ENCODE results near the gene CDK6.

Gene CDK6

DNA sequence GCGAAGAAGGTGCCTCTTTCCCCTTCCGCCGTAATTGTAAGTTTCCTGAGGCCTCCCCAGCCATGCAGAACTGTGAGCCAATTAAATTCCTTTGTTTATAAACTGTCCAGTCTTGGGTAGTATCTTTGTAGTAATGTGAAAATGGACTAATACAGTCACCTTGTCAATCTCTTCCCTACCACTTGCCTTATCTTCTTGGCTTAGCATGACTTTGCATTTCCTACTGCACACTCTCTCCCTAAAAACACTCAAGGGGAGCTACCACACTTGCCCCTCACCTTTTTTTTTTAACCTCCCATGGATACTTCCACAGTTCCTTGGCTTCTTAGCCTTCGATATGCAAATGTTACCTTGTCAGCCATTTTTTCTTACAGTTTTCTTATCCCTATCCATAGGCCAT is 7.4 kb upstream of the CDK6 start:
- DNase-seq: no peak

DNA sequence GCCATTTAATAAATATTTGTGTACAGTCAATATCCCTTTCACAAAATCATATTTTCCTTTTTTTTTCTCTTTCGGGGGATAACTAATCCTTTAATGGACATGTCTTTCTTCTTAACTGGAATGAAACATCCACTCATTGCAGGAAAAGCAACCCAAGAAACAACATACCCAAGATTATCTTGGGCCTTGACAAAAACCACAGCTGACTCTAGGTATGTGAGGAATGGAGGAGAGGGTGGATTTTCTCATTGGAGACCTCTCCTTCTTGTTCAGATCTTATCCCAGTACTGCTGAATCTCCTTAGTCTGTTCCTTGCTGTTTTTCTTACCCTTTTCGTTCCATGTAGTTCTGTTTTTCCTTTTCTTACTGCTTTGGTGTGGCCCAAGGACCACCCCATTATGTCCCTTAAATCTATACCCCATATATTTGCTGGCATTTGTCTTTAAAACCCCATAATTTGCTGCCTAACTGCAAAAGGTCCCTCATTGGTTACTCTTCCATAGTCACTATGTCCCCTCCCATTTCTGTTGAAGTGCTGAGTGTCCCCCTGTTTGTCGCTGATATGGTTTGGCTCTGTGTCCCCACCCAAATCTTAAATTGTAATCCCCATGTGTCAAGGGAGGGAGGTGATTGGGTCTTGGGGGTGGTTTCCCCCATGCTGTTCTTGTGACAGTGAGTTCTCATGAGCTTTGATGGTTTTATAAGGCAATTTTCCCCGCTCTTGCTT is 6.8 kb upstream of the CDK6 start:
- DNase-seq: peak; percentile 85

- DNase-seq: no peak
Observed at GRCh38 chr7:92841192-92841591, 4.8 kb upstream of the CDK6 start.

- DNase-seq: no peak
Observed at GRCh38 chr7:92840316-92840715, 3.9 kb upstream of the CDK6 start.

- no peak for DNase-seq
Observed at GRCh38 chr7:92839901-92840300, 3.5 kb upstream of the CDK6 start.

DNA sequence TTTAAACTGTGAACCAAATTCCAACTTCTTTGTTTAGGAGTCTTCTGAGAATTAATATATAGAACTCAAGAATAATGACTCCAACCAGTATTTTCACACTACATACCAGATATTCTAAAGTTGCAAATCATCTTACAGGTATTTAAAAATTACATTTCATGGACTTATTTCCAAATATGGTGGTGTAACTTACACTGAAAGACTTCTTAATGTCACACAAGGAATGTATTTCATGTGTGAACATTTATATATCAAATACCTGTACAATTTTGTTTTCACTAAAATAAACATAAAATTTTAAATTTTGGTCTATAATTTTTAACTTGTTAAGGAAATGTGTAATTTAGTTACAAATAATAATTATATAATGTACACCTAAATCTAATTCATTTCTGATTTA is 2.6 kb upstream of the CDK6 start:
- no peak for DNase-seq

GRCh38 chr7:92837000-92837749 is 802 bp upstream of the CDK6 start:
- peak; percentile 32 for DNase-seq

DNA sequence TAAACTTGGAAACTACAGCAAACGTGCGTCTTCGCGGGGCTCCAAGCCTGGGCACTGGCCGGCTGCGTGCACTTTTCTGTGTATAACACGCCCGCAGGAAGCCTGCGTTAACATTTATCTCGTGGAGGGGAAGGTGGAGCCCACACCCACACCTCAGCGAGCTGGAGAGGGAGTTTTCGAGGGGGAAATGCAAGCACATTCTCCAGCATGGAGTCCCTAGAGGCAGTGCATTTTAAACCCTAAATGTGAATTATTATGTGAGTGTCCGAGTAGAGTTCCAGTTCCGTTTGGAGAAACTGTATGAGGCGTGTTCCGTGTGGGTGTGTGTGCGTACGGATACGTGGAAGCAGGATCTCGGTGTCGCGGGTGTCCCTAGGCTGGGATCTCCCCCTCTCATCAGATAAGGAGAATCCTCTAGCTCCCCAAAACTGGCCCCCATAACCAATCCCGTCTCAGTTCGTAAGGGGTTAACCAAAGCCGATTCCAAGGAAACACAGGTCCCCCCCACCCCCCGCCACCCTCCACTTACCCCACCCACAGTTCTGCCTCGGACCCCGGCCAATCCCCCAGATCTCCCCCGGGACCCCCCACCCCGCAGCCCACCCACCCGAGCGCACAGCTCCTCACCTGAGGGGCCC is 403 bp downstream of the CDK6 start:
- DNase-seq: peak; percentile 40

- peak; percentile 75 for DNase-seq
Observed at GRCh38 chr7:92835261-92835850, 1.0 kb downstream of the CDK6 start.

DNA sequence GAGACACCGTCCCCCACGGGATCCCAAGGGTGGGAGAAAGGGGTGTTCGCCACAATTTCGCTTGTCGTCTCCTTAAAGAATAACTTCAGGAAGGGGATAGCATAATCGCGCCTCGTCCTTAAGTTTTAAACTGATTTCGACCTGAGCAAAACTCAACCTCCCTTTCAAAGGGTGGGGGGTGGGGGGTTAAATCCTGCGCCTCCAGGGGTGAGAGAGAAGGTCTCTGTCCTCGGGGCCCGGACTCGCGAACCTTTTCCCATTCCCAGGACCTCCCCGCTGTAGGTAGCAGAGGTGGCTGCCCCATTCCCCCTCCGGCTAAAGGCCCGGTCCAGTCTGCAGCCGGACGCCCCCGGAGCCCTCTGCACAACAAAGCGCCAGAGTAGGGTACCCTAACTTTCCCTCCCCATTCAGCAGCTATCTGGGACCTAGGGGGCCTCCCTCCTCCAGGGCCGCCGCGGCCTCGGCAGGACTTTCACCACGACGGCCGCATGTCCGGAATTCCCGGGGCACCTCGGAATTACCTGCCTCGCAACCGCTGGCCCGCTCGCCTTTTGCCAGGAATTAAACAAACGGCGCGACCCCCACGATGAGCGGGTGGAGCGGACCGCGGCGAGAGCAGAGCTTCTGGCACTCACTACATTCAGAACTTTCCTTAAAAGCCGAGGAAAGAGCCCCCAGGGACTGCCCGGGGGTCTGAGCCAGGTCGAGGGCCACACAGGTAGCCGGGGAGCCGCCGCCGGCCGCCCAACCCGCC is 1.7 kb downstream of the CDK6 start:
- no peak for DNase-seq

DNA sequence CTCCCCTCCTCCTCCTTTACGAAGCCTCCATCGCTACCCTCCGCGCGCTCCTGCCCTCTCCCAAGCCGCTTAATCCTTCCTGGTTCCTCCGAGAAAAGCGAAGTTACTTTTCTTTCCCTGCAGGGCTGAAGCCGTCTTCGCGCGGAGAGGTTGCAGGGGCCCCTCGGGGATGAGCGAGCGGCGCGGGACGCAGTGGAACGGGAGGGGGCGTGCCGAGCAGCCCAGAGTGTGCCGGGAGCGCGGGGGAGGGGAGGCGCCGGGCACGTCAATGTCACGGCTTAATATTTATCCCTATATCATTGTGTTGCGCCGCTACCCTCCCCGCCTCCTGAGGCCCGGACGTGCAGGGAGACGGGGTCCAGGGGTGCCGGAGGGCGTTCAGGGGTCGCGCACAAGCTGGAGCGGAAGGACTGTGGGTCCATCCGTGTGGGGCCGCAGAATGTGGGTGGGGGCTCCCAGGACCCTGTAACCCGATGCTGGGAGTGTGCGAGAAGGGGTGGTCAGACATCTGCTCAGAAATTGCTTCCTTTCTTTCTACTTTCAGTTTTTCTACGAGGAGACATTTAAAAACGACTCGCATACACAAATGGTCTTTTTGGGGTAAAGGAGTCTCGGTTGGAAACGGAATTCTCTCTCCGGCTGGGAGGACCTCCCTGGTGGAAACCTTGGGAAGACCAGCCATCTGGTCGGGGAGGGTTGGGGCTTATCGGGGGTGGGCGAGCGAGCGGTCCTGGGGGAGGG is 2.4 kb downstream of the CDK6 start:
- DNase-seq: peak; percentile 77

DNA sequence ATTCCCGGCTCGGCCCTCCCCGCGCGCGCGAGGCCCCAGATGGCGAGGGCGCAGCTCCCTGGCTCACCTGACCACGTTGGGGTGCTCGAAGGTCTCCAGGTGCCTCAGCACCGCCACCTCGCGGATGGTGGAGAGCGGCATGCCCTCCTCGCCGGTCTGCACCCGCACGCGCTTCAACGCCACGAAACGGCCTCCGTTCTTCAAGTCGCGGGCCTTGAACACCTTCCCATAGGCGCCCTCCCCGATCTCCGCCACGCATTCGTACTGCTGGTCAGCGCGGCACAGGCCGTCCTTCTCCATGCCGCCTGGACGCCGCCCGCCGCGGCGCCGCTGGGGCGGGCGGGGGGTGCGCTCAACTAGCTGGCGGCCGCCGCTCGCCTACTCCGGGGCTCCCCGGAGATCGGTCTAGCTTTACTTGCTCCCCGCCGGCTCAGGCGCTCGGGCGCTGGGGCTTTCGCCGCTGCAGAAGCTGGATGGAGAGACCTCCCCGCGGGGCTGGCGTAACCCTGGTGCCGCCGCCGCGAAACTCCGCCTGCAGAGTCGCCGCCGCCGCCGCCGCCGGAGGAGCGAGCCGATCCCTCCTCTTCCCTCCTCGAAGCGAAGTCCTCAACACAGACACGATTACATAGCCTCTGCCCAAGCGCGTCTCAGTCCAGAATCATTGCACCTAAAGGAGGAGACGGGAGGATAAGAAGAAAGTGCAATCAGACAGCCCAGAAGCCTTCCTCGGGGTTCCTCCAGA is 3.2 kb downstream of the CDK6 start:
- DNase-seq: peak; percentile 78

GRCh38 chr7:92832534-92833023 is 3.8 kb downstream of the CDK6 start:
- no peak for DNase-seq

GRCh38 chr7:92831716-92832533 is 4.4 kb downstream of the CDK6 start:
- DNase-seq: peak; percentile 91

- no peak for DNase-seq
Observed at GRCh38 chr7:92830532-92831110, 5.8 kb downstream of the CDK6 start.

DNA sequence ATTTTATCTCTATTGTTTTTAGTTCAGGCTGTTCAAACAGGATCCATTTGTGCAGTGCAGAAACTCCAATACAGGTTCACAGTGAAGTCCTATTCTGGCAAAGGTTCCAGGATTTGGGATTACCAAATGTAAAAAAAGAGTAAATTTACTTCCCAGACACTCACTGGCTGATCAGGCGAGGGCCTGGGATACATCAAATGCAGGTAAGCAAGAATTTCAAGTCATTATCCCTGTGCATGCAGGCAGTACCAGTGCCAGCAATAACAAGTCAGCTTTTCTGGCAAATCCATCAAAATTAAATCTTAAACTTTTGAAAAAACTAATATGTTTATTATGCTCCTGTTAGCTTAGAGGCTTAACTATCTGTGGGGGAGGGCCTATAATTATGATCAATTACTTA is 6.3 kb downstream of the CDK6 start:
- no peak for DNase-seq

DNA sequence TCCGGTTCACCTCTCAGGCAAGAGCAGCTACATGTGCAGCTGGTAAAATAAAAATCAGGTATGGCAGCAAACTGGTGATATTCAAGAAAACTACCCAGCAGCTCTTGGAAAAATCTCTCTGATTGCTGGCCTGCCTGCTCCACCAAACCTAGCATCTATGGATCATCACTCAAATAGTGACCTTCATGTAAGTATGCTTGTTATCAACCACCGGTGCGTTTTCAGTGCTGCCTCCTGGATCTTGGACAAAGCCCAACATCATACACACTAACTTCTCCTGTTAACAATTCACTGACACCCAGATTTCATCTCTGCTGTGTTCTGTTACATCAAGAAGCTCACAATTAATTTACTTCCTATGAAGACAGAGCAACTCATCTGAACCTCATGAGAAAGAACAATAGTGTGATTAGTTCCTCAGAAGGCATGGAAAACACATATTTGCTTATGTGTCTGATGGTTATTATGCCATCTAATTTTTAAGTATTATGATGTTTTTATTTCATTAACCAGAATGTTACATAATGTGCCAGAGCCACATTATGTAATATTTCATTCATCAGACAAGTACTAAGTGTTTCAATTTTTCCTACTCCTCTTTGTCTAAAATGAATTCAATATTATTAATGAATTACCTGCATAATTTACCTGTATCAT is 8.8 kb downstream of the CDK6 start:
- DNase-seq: peak; percentile 49

- no peak for DNase-seq
Observed at GRCh38 chr7:92826258-92826938, 10.0 kb downstream of the CDK6 start.

All from fibroblast of upper back skin (primary cell).